ENCODE measurements around the gene TMEM120B.
"Not testable (repeated sequence)": the region's sequence is repeated elsewhere in the genome, so short reads cannot be mapped to it uniquely, and the experiment has no call there.

The TMEM120B gene

DNA sequence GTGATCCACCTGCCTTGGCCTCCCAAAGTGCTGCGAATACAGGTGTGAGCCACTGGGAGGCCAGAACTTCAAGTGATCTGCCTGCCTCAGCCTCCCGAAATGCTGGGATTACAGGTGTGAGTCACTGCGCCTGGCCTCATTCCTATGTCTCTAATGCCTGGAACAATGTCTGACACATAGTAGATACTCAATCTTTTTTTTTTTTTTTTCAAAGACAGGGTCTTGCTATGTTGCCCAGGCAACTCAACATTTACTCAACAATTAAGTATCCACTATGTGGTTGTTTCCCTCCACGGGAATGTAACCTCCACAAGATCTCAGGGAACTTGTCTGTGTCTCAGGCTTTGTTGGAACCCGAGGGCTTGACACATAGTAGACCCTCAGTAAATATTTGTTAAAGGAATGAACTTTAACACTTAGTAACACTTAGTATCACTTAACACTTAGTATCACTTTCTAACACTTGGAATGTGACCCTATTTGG, 3.0 kb upstream of the TMEM120B start:
- DNase-seq: no peak

DNA sequence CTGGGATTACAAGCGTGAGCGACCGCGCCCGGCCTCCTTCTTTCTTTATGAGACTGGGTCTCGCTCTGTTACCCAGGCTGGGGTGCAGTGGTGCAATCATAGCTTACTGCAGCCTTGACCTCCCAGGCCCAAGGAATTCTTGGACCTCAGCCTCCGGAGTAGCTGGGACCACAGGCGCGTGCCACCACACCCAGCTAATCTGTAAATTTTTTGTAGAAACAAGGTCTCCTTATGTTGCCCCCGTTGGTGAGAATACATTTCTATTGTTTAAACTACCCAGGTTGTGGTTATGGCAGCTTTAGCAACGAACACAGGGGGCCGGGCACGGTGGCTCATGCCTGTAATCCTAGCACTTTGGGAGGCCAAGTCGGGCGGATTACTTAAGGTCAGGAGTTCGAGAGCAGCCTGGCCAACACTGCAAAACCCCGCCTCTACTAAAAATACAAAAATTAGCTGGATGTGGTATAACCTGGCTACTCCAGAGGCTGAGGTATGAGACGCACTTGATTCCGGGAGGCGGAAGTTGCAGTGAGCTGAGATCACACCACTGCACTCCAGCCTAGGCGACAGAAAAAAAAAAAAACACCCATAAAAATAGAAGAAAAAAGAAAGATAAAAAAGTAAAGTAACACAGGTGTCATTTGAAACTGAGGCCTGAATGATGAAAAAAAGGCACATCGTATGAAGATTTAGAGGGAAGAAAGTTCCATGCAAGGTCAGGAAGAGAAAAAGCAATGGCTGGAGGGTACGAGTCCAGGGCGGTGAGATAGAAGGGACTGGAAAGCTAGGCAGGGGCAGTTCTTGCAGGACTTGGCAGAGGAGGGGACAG, 977 bp upstream of the TMEM120B start:
- DNase-seq: no peak

DNA sequence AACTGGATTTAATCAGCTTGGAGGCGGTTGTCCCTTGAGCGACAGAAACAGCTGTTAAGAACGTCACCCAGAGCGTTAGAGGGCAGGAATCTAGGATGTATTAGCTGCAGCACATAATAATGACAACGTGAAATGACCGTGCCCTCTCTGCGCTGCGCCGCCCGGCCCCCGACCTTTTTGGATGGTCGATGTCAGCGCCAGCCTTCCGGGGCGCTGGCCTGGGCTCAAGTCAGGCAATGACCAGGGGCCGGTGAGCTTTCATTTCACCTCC, 427 bp upstream of the TMEM120B start:
- DNase-seq: no peak

DNA sequence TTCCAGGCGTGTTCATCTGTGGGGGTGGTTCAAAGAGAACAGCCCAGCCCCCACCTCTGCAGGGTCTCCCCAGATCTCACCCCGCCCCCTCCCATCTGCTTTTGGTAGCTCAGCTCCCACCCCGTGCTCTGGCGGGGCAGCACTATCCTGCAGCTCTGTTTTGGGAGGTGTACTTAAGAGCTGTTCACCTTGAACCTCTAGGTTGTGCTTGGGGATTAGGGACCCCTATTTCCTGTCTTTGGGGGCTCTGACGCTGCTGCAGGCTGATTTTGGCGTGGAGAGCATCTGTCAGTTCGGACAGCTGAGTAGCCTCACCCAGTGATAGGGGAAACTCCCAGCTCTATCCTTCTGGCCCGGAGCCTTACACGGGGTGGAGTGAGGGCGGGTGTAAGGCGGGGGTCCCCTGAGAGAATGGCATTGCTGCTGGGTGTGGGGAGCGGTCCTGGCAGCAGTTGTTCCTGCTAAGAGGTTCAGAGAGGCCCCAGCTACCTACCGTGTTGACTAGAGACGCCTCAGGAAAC, 765 bp downstream of the TMEM120B start:
- DNase-seq: no peak

DNA sequence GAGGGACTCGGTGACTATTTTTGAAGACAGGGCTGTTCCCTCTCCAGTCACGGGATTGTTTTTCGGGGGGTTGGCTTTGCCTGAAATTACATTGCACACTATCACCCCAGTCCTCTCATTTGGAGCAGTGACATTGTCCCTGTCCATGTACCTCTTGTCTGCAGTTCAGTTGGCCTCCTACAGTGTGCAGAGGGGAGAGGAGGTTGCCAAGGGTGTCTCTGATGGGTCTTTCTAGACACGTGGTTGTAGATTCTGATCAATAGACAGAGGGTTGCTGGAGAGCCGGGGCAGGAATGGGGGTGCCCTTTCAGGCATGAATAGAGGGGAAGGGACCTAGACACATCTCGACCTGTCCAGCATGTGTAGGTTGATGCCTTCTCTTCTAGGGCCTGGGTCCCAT, 1.2 kb downstream of the TMEM120B start:
- no peak for DNase-seq

DNA sequence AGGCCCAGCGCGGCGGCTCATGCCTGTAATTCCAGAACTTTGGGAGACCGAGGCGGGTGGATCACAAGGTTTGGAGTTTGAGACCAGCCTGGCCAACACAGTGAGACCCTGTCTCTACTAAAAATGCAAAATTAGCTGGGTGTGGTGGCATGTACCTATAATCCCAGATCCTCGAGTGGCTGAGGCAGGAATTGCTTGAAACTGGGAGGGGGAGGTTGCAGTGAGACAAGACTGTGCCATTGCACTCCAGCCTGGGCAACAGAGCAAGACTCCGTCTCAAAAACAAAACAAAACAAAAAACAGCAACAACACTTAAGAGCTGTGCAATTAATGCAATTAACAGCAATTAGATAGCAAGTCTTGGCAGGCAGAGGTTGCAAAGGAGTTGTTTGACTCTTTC, 2.5 kb downstream of the TMEM120B start:
- not testable (repeated sequence) for DNase-seq

DNA sequence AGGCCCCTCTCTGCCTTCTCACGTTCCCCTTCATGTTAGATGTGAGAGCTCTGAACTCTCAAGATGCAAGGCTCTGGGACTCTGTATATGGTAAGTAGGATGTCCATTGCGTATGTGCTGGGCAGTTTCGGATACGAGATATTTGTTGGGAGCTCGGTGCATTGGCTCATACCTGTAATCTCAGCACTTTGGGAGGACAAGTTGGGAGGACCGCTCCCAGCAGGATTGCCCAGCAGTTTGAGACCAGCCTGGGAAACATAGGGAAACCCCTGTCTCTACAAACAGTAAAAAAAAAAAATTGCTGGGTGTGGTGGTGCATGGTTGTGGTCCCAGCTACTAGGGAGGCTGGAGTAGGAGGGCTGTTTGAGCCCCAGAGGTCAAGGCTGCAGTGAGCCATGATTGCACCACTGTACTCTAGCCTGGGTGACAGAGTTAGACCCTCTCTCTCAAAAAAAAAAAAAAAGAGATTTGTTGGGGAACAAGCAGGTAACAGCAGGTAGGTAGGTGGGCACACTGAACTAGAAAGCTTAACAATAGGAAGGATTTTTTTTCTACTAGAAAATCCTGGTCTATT, 3.4 kb downstream of the TMEM120B start:
- no peak for DNase-seq

DNA sequence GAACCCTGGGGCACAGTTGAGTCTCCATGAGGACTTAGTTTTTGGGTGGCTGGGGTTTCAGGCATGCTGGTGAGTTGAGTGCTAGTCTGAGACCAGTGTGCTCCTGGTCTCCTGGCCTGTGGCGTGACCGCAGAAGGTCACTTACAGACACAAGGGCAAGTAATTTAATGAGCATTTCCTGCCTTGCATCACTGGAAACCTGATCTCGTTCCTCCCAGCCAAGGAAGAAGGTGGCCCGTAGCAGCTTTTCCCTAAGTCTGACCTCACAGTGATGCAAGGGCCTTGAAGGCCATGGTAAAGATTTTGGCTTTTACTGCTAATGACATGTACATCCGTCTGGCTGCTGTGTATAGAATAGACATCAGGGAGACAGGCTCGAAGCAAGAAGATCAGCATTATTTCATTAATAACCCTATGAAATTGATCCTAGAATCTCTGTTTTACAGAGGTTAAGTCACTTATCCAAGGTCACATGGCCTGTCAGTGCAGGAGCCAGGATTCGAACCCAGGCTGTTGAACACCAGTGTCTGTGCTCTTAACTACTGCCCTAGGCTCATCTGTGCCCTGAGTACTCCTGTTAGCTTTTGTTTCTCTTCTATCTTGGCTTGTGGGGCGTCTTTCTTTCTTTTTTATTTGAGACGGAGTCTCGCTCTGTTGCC, 4.6 kb downstream of the TMEM120B start:
- DNase-seq: no peak

DNA sequence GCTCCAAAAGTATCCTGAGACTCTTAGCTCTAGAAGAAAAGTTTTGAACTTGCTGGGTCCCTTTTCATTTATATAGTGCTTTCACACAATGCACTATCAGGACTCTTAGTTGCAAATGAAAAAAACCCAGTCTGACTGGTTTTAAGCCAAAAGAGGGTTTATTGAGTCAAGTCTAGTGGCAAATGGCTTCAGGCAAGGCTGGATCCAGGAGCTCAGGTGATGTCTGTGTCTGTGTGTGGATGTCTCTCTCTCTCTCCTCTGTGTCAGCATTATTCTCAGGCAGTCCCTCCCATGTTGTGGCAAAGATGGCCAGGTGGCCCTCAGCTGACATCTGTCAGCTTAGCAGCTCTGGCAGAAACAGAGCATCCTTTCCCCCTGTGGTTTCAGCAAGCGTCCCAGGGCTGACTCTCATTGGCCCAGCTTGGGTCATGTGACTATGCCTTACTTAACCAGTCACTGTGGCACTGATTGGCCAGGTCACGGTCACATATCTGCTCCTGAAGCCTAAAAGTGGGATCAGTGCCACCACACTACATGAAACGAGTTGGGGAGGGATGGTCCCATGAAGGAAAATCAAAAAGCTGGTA, 6.2 kb downstream of the TMEM120B start:
- DNase-seq: no peak

DNA sequence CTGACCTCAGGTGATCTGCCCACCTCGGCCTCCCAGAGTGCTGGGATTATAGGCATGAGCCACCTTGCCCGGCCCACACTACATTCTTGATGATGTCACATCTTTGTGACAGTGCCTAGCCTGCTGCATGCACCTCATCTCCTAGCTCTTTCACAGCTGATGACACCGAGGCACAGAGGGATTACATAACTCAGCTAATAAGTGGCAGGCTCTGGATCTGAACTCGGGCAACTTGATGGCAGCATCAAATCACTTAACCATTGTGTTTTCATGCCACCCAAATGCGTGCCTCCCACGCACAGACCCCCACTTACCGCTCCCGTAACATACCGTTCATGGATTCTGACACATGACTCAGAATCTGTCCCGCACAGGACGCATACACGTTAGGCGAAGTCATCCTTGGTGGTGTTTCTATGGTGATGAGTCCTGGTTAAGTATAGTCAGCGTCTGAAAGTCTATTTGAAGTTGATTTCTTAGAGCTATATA, 7.4 kb downstream of the TMEM120B start:
- DNase-seq: no peak

DNA sequence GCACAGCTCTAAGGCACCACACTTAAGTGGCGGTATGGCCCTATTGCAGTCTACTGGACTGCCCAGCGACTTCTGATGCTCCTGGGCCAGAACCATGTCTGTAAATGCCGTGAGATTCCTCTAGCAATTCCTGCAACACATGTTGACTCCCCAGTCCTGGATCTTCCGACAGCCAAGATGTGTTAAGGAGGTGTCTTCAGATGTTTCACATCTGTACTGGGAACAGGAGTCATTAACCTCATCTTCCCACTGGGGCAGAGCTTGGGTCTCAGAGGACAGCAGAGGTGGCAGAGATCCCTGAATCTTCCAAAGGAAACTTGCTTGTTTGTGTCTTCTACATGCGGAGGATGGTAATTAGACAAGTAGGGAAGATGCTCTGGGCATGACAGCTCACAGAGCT, 8.2 kb downstream of the TMEM120B start:
- no peak for DNase-seq

DNA sequence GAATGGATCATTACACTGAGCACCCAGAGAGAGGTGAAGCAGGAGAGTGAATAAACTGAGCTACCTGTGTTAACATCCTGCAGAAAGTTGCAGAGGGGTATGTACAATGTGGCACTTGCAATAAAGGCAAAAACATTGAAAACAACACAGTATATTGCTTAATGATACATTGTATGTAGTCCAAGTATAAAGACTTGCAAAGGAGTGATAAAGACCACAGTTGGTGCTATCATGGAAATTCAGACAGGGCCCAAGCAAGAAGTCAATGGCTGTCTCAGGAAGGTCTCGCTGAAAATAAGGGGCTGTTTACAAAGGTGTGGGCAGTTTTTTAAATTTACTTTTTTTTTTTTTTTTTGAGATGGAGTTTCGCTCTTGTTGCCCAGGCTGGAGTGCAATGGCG, 10.0 kb downstream of the TMEM120B start:
- no peak for DNase-seq

DNA sequence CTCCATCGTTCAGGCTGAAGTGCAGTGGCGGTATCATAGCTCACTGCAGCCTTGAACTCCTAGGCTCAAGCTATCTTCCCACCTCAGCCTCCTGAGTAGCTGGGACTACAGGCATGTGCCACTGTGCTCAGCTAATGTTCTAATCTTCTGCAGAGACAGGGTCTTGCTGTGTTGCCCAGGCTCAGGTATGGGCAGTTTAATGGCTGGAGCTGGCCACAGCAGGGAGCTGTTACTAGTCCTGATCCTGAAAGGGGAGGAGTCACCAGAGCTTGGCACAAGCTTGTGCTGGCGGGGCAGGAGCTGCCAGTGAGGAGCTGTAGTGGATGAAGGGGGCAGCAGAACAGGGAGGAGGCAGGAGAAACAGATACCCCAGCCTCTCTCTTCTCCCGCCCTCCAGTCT, 10.6 kb downstream of the TMEM120B start:
- no peak for DNase-seq

DNA sequence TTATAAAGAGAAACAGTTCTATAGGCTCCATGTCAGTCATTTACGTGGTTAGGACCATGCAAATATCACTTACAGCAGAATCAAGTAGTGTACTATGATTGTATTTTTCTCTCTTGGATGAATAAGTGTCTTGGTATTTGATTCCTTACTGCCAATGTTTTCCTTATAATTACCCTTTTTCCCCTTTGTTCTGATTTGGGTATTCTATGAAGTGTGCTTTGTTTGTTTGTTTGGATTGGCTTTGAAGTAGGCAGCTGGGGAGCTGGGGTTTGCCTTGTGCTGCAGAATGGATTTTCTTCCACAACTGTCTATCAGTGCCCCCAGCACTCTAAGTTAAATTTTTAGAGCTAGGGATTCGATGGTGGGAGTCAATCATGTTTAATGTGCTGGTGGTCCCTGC, 12.4 kb downstream of the TMEM120B start:
- no peak for DNase-seq

DNA sequence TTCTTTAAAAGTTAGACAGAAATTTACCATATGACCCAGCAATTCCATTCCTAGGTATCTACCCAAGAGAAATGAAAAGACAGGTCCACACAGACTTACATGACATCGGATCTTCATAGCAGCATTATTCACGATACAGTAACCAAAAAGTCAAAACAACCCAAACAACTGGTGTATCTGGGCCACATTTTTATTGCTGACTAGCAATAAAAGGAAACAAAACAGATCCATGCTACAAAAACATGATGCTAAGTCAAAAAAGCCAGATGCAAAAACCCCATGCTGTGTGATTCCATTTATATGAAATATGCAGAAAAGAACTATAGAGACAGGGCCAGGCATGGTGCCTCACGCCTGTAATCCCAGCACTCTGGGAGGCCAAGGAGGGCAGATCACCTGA, 12.9 kb downstream of the TMEM120B start:
- DNase-seq: no peak

DNA sequence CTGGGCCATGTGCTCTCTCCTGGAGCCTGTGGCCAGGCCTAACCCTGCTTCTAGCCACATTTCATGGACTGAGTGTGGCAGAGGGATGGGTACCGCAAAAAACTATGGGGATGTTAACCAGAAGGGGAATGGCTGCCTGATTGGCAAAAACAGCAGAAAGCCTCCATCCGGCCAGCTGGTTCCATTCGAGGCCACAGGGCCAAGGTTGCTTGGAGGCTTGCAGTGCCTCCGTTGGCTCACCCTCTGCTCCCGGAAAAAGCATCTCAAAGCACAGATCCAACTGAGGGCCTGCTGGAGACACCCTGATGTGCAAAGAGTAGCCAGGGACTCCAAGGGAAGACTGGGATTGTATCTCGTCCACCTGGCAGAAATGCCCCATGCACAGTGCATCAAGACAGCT, 16.5 kb downstream of the TMEM120B start:
- no peak for DNase-seq

DNA sequence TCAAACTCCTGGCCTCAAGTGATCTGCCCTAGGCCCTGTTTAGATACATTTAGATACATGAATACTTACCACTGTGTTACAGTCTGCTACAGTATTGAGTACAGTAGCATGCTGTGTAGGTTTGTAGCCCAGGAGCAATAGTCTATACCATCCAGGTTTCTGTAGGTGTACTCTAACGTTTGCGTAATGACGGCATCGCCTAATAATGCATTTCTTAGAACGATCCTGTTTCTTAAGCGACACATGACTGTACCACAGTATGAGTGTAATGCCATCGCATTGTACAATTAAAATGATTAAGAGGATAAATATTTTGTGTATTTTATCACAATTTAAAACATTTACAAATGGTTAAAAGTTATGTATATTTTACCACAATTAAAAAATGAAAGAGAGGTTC, 18.9 kb downstream of the TMEM120B start:
- no peak for DNase-seq

DNA sequence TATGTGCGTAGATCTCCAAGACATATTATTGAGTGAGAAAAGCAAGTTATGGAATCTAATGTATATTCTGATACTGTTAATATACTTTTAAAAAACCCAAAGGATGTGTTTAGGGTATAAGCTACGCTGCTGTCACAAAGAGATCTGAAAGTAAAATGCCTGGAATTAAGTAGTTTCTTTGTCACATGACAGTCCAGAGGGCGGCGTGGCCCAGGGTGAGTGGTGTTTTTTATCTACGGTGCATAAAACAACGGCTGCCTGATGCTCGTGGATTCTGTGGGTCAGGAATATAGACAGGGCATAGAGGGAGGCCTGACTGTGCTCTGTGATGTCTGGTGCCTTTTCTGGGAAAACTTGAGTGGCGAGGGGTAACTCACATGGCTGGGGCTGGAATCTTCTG, 21.3 kb downstream of the TMEM120B start:
- no peak for DNase-seq

DNA sequence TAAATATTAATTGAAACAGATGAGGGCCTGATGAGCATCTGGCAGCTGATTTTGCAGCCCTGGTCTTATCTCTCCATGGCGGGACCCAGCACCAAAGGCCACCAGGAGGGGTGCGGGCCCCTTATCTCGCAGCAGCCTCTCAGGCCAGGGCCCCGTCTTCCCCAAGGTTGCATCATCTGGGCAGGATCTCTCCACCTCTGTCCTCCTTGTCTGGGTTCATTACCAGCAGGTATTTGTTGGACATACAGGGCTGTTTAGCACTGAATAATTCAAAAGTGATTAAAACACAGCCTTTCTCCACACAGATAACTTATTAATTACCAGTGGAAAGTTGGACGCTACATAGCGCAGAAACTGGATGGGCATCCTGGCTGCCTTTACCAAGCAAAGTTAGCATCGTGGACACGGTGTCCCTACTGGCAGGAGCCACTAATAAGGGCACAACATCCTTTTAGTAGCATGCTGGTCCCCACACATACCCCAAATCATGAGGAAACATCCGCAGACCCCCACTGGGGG, 25.8 kb downstream of the TMEM120B start:
- no peak for DNase-seq

DNA sequence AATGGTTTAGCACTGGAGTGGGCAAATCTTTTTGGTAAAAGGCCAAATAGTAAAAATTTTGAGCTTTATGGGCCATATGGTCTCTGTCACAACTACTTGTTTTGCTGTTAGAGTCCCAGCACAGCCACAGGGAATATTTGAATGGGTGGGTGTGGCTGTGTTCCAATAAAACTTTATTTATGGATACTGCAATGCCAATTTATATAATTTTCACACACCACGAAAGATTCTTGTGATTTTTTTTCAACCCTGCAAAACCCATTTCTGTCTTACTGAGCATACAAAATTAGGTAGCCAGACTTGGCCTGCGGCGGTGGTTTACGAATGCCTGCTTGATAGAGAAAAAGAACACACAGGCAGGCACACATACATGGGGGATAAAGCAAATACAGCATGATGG, 28.3 kb downstream of the TMEM120B start:
- DNase-seq: no peak

DNA sequence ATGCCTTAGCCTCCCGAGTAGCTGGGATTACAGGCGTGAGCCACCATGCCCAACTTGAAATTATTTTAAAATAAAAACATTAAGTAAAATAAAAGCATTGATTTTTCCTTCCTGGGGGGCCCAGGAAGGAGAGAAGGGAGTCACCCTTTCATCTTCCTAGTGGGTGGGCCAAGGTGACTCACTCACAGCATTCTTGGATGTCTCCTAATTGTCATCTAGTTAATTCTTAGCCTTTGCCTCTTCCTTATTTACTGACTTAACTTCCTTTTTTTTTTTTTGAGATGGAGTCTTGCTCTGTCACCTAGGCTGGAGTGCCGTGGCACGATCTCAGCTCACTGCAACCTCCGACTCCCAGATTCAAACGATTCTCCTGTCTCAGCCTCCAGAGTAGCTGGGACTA, 29.2 kb downstream of the TMEM120B start:
- DNase-seq: no peak

DNA sequence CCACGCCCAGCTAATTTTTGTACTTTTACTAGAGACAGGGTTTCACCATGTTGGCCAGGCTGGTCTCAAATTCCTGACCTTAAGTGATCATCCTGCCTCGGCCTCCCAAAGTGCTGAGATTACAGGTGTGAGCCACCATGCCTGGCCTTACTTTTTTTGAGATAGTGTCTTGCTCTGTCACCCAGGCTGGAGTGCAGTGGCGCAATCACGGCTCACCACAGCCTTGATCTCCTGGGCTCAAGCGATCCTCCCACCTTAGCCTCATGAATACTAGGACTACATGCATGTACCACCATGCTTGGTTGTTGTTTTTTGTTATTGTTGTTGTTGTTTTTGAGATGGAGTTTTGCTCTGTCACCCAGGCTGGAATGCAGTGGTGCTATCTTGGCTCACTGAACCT, 33.0 kb downstream of the TMEM120B start:
- DNase-seq: not testable (repeated sequence)

DNA sequence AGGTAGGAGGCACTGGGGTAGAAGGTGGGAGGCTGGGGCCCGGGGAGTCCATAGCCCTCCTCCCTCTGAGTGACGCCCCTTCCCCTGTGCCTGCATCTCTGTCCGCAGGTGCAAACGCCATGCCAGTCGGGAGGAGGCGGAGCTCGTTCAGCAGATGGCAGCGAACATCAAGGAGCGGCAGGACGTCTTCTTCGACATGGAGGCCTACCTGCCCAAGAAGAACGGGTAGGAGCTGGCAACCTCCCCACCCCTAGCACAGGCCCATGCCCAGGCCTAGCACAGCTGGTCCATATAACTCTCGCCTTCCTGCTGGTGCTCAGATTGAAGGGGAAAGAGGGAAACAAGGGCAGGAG, 35.6 kb downstream of the TMEM120B start:
- DNase-seq: no peak
